Measurements from ENCODE around the gene BACH2.
"Not testable (repeated sequence)": the region's sequence is repeated elsewhere in the genome, so short reads cannot be mapped to it uniquely, and the experiment has no call there.

Gene BACH2

GRCh38 chr6:90298459-90299053 is 1.9 kb upstream of the BACH2 start:
- DNase-seq = no peak

GRCh38 chr6:90297867-90298381 is 1.3 kb upstream of the BACH2 start:
- DNase-seq = no peak

- no peak for DNase-seq
Observed at GRCh38 chr6:90297115-90297866, 648 bp upstream of the BACH2 start.

- peak; percentile 79 for DNase-seq
Observed at GRCh38 chr6:90295854-90296340, 746 bp downstream of the BACH2 start.

- DNase-seq = peak; percentile 63
Observed at GRCh38 chr6:90294989-90295853, 1.4 kb downstream of the BACH2 start.

GRCh38 chr6:90294614-90294988 is 2.0 kb downstream of the BACH2 start:
- DNase-seq = peak; percentile 46

GRCh38 chr6:90294008-90294511 is 2.6 kb downstream of the BACH2 start:
- no peak for DNase-seq

- no peak for DNase-seq
Observed at GRCh38 chr6:90293319-90293953, 3.2 kb downstream of the BACH2 start.

GRCh38 chr6:90291565-90291964 is 5.1 kb downstream of the BACH2 start:
- DNase-seq = no peak

- no peak for DNase-seq
Observed at GRCh38 chr6:90290811-90291420, 5.7 kb downstream of the BACH2 start.

GRCh38 chr6:90289902-90290301 is 6.7 kb downstream of the BACH2 start:
- DNase-seq = no peak

- peak; percentile 62 for DNase-seq
Observed at GRCh38 chr6:90288404-90288803, 8.2 kb downstream of the BACH2 start.

- peak; percentile 71 for DNase-seq
Observed at GRCh38 chr6:90286884-90287488, 9.7 kb downstream of the BACH2 start.

- DNase-seq = peak; percentile 90
Observed at GRCh38 chr6:90285611-90286381, 10.8 kb downstream of the BACH2 start.

GRCh38 chr6:90285042-90285481 is 11.6 kb downstream of the BACH2 start:
- peak; percentile 14 for DNase-seq

- peak; percentile 62 for DNase-seq
Observed at GRCh38 chr6:90284236-90285041, 12.2 kb downstream of the BACH2 start.

GRCh38 chr6:90282265-90282664 is 14.4 kb downstream of the BACH2 start:
- DNase-seq = not testable (repeated sequence)

- no peak for DNase-seq
Observed at GRCh38 chr6:90278129-90278528, 18.5 kb downstream of the BACH2 start.

GRCh38 chr6:90277302-90278011 is 19.2 kb downstream of the BACH2 start:
- no peak for DNase-seq

Data from hematopoietic multipotent progenitor cell treated with erythropoietin and hydrocortisone succinate and interleukin-3 and kit ligand, for 4 days (in vitro differentiated cells).